T-helper 9 cell (primary cell): ENCODE measurements around the gene FRAS1.
"Not testable (repeated sequence)": the region's sequence is repeated elsewhere in the genome, so short reads cannot be mapped to it uniquely, and the experiment has no call there.

Experiments used
- DNase-seq: peaks from one replicate; pipeline ENCODE4 v3.0.0-alpha.2; 2020

Gene FRAS1

DNA sequence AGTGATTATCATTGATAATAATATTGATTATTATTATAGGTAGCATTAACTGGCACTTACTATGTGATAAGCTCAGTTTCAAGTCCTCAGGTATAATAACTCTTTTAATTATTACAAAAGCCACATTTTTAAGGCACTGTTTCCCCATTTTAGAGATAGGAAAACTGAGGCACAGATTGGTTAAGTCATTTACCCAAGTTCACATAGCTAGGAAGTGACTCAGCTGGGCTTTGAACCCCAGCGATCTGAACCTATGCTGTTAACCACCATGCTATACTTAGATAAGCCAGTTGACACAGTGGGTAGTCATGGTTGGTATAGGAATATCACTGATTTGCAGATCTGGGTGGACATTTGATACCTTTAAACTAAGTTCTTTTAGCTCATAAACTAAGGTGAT is 110.4 kb downstream of the FRAS1 start:
- DNase-seq = no peak

GRCh38 chr4:78168029-78168428 is 110.9 kb downstream of the FRAS1 start:
- DNase-seq = no peak

- no peak for DNase-seq
Measured at GRCh38 chr4:78169728-78170127, 112.6 kb downstream of the FRAS1 start.

GRCh38 chr4:78171482-78171881 is 114.4 kb downstream of the FRAS1 start:
- no peak for DNase-seq

DNA sequence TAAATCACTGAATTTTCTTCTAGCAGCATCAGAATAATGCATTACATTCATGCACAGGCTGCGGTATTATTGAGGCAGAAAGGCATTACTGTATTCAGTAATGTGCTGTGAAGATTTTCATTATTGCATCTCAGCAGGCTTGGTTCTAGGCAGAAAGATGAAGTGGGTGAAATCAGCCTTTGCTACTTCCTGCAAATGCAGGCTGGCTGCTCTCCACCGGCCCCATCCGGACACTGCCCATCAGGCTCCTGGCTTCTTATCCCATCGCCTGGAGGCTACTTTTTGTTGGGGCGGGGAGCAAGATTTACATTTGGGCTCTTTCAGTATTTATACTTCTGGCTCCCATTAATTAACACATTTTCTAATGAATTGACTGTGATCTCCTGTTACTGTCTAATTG is 117.8 kb downstream of the FRAS1 start:
- no peak for DNase-seq

DNA sequence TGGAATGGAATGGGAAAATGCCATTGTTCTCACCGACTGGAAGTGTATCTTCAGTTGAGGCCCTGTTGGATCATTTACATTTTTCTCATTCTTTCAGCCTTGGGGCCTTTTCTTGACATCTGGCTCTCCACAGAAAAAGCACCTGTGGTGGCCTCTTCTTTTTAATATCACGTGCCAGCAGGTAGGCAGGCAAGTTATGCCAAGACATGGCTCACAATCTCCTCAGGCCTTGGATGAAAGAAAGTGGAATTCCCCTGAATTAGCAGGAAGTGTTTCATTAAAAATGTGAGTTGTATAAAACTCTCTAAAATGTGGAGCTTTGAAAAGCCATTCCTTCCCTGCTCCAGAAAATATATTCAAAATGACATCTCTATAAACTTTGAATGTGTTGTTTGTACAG is 122.1 kb downstream of the FRAS1 start:
- no peak for DNase-seq

DNA sequence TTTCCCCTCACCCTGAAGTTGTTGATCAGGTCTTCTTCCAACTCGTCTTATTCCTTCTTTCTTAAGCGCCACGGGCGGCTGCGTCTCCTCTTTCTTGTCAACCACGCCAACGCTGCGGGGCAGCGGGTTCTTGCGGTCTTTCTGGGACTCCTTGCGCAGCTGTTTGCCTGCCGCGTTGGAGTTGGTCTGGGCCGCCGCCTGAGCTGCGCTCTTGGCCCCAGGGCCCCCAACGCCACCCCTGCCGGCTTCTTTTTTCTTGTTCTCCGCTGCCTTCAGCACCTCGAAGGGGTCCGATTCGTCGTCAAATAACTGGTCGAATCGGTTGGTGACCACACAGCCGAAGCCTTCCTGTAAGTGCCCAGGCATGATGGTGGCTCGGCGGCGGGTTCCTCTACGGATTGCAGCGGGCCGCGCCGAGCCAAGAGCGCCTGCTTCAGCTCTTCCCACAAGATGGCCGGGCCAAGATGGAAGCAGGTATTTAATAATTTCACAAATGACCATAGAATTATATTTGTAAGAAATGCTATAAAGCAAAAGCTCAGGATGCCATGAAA is 124.6 kb downstream of the FRAS1 start:
- DNase-seq = not testable (repeated sequence)

DNA sequence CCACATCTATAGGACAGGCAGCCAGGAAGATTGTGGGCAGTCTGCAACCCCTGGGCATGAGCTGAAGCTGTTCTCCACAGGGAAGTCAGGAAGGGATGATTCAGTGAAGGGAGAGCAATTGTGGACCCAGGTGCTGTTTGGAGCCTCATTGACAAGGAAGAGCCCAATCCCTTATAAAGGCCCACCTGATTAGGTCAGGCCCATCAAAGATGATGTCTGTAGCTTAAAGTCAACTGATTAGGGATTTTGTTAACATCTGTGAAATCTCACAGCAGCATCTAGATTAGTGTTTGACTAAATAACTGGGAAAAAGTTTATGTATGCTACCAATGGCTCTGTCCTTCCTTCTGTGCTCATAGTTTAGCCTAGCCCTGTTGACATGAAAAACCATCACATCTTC is 127.5 kb downstream of the FRAS1 start:
- DNase-seq = no peak

DNA sequence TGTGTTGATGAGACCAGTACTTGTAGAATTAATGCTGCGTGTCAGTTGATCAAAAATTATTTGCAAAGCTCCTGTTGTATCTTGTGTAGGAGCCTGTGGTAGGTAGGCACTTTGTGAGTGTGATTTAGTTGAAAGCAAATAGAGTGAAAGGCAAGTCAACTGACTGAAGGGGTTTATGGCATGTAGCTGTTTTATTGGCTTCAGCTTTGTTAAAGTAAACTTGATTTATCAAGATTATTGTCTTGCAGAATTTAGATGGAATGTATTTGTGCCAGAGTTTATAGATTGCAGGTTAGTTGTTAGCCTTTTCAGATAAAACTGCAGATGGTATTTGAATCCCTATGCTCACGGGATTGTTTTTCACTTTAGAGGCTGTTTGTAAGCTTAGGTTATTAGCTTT is 128.0 kb downstream of the FRAS1 start:
- DNase-seq = no peak

DNA sequence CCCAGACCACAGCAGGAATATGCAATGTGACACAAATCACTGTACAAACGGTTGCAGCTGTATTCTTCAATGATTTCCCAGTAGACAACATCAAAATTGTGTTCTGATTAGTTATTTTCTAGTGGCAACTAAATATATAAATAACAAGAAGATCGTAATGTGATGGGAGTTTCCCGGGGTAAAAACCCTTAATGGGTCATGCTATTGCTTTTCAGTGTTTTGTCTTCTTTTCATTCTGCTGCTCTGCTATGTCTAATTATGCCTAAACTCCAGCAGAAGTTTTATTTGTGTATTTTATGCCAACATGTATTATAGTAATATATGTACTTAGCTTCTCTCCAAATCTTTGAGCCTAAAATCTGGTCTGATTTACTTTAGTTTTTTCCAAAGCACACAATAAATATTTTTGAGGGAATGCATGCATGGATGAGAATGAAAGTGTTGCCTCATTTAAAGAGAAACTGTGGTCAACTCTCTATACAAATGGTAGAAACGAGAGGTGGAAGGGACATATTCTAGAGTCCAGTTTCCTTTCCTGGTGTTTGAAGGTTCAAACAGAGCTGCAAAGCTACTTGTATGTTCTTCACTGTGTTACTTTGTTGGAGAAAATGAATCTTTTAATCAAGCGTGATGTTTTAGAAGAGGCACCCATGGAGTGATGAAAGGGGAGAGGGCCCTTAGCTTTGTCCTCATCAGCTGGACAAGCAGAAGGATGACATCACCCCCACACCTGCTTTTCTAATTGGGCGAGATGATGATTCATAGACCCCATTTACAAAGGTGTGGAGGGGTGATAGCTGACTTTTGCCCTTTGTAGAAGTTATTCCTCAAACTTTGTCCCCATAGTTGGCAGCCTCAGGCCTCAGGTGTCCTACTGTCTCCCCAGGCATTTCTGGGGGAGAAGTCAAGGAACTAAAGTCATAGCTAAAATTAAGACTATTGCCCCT is 129.7 kb downstream of the FRAS1 start:
- DNase-seq = no peak

DNA sequence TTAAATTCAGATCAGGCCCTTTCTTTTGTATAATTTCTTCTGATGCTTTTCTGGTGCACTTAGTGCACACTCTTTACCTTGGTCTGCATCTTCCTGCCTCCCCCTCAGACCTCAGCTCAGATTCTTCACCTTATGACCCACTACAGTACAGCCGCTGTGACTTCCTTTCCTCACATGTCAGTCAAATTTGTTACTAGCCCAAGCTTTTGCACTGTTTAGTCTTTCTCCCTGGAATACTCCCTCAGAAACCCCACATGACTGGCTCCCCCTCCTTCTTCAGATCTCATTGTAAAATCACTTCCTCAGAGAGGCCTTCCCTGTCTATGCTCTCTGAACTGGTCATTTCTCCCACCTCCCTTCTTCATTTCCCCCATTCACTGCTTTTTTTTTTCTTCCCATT is 132.9 kb downstream of the FRAS1 start:
- DNase-seq = no peak

DNA sequence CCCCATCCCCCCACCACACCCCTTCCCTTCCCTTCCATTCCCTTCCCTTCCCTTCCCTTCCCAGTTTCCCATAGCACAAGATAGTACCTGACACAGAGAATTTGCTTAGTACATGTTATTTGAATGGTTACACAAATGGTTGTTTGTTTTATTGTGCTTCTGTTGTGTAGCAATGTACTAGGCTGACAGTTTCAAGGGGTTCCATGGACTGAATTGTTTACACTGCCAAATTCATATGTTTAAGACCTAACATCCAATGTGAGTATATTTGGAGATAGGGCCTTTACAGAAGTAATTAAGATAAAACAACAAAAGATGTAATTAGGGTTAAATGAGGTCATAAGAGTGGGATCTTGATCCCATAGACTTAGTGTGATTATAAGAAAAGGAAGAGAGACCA is 133.5 kb downstream of the FRAS1 start:
- DNase-seq = no peak

DNA sequence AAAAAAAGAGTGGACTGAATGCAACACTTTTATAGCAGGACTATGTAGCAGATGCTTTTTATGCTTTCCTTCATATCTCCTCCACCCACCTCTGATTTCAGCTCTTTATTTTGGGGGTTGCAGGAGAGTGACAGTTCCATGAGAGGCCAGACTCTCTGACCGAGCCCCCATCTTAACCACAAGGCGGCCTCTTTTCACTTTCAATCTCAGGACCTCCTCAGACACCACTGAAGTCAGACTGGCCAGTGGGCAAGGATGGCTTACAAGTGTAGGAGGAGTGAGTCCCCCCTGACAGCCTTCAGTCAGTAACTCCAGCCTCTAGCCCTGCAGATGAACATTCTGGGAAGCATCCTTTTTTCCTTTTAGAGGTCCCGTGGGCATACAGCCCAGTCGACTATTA is 140.8 kb downstream of the FRAS1 start:
- no peak for DNase-seq

GRCh38 chr4:78199984-78200383 is 142.9 kb downstream of the FRAS1 start:
- no peak for DNase-seq

- DNase-seq = no peak
Measured at GRCh38 chr4:78200949-78201348, 143.8 kb downstream of the FRAS1 start.

- no peak for DNase-seq
Measured at GRCh38 chr4:78204176-78204575, 147.1 kb downstream of the FRAS1 start.

- no peak for DNase-seq
Measured at GRCh38 chr4:78205591-78205990, 148.5 kb downstream of the FRAS1 start.

DNA sequence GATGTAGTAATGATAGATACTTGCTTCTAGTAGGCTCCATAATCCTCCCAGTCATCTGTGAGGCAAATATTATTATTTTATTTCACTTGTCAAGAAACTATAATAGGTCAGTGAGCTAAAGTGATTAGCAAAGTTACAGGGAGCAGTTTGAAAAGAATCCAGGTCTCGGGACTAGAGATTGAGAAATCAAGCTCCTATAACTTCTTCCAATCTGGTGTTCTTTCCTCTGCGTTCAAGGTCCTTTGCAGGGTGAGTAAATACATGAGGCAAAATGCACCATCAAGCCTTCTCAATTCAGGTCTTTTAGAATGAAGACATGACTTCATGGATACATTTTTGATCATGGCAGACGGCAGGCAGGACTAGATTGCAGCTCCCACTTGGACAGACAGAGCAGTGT is 150.4 kb downstream of the FRAS1 start:
- DNase-seq = no peak

DNA sequence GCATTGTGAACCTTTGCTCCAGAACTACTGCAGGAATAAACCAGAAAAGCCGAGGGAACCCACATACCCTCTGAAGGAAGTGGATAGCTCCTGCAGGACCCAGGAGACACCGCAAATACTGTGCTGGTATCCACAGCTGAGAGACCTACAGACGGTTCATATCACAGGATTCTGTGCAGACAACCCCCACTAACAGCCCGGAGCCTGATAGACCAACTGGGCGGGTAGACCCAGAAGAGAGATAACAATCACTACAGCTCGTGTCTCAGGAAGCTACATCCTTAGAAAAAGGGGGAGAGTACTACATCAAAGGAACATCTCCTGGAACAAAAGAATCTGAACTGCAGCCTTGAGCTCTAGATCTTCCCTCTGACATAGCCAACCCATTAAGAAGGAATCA is 150.8 kb downstream of the FRAS1 start:
- no peak for DNase-seq

DNA sequence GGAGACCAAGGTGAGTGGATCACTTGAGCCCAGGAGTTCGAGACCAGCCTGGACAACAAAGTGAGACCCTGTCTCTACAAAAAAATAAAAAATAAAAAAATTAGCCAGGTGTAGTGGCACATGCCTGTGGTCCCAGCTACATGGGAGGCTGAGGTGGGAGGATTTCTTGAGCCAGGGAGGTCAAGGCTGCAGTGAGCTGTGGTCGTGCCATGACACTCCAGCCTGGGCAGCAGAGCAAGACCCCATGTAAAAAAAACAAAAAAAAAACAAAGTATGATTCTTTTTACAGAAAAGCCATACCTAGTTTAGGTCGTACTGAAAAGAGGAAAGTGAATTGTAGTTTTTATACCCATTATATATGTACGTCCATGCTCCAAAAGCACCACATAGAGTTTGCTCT is 151.8 kb downstream of the FRAS1 start:
- DNase-seq = not testable (repeated sequence)

- DNase-seq = no peak
Measured at GRCh38 chr4:78210694-78211410, 153.7 kb downstream of the FRAS1 start.

DNA sequence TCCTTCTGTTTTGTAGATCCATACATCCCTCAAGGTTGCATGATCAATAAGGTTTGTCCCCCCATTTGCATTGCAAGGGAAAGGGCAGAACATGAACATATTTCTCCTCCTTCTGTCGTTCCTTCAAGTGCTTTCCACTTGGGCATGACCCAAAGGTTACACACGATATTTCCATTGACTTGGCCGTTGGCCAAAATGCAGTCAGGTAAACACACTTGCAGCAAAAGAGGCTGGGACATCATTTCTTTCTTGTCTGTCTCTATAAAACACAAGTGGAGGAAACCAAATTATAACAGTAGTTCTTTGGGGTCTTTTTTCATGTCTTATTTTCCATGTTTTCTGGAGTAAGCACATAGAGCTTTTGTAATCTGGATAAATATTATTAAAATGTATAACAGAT is 156.1 kb downstream of the FRAS1 start:
- no peak for DNase-seq

- DNase-seq = no peak
Measured at GRCh38 chr4:78214078-78214477, 157.0 kb downstream of the FRAS1 start.

DNA sequence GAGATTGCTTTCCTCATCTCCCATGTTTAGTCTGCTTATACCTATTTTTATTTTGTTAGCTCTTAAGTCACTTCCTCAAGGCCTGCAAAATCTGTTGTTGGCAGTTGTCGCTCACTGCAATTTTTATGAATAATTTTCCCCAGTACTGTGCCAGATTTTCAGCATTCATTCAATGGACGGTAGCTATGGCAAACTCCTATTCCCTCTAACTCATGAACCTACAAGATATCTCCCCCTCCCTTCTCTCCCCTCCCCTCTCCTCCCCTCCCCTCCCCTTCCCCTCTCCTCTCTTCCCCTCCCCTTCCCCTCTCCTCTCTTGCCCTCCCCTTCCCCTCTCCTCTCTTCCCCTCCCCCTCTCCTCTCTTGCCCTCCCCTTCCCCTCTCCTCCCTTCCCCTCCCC is 160.4 kb downstream of the FRAS1 start:
- no peak for DNase-seq
